AG09309 (cell line): ENCODE data around the gene CNTNAP5.

ENCODE experiments used
- DNase-seq: peaks from one replicate; pipeline ENCODE4 v3.0.0-alpha.2; 2010; ENCODE audit warnings: low read depth
- H3K4me3 ChIP-seq: 2 replicates; pipeline ENCODE4 v1.5.1; 2011; ENCODE audit warnings: mild to moderate bottlenecking, low read depth, low read length, moderate library complexity; ENCODE audit not compliant: control insufficient read depth
- TF ChIP-seq, protein P1 (sequence below): IDR thresholded peaks from 2 replicates; pipeline ENCODE4 v1.5.1; 2011; ENCODE audit warnings: mild to moderate bottlenecking, low read depth, low read length, inconsistent platforms; ENCODE audit not compliant: insufficient read depth, control insufficient read depth; ENCODE audit errors: missing control alignments

The CNTNAP5 gene

GRCh38 chr2:124658373-124658772 lies 633.3 kb downstream of the CNTNAP5 start:
- no peak for DNase-seq
- TF ChIP-seq, protein P1, sequence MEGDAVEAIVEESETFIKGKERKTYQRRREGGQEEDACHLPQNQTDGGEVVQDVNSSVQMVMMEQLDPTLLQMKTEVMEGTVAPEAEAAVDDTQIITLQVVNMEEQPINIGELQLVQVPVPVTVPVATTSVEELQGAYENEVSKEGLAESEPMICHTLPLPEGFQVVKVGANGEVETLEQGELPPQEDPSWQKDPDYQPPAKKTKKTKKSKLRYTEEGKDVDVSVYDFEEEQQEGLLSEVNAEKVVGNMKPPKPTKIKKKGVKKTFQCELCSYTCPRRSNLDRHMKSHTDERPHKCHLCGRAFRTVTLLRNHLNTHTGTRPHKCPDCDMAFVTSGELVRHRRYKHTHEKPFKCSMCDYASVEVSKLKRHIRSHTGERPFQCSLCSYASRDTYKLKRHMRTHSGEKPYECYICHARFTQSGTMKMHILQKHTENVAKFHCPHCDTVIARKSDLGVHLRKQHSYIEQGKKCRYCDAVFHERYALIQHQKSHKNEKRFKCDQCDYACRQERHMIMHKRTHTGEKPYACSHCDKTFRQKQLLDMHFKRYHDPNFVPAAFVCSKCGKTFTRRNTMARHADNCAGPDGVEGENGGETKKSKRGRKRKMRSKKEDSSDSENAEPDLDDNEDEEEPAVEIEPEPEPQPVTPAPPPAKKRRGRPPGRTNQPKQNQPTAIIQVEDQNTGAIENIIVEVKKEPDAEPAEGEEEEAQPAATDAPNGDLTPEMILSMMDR, result no peak
- no peak overlapping the region for H3K4me3 ChIP-seq

- TF ChIP-seq, protein P1, result no peak
- H3K4me3 ChIP-seq, result no peak overlapping the region
- no peak for DNase-seq
Measured at GRCh38 chr2:124661558-124661957, 636.5 kb downstream of the CNTNAP5 start.

GRCh38 chr2:124662946-124663644 lies 638.0 kb downstream of the CNTNAP5 start:
- no peak for DNase-seq
- no peak overlapping the region for H3K4me3 ChIP-seq
- TF ChIP-seq, protein P1, result no peak

GRCh38 chr2:124663645-124663997 lies 638.5 kb downstream of the CNTNAP5 start:
- H3K4me3 ChIP-seq, result no peak overlapping the region
- DNase-seq, result no peak
- TF ChIP-seq, protein P1, result no peak

DNA sequence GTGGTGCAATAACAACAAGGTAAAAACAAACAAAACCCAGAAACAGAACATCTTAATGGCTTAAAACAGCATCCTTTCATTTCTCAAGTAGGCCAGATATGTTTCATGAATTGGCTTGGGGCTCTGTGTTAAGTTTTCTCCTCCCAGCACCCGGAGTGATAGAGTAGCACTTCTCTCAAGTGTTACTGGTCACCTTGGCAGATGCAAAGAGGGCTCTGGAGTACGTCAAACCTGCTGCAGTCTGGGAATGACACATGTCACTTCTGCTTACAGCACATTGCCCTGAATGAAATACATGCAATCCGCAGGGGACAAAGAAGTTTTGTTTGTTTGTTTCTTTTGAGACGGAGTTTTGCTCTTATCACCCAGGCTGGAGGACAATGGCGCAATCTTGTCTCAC lies 639.3 kb downstream of the CNTNAP5 start:
- no peak for DNase-seq
- TF ChIP-seq, protein P1, result no peak

DNA sequence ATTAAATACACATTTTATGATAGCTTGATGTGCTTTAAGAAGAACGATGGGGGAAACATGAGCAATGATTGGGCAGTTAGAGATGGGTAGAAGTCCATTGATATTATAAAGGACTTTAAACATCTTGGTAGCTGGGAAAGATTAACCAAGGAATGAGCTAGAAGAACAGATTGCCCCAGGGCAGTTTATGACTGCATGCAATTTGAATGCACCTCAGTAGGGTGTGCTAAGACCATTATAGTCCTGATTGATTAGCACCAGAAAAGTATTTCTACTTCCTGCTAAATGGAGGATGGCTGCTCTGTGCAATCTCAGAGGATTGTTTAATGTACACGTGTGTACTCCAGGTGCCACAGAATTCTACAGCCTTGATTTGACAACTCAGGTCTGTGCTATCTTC lies 641.9 kb downstream of the CNTNAP5 start:
- TF ChIP-seq, protein P1, result no peak
- DNase-seq, result no peak
- H3K4me3 ChIP-seq, result no peak overlapping the region

More for the DNA sequence above, 639.3 kb downstream of the CNTNAP5 start:
- H3K4me3 ChIP-seq, result no peak overlapping the region
